Measurements from ENCODE around the gene ACTN1.
A peak's percentile ranks its signal among the peaks of the same experiment; 100 is the strongest.

The ACTN1 gene

DNA sequence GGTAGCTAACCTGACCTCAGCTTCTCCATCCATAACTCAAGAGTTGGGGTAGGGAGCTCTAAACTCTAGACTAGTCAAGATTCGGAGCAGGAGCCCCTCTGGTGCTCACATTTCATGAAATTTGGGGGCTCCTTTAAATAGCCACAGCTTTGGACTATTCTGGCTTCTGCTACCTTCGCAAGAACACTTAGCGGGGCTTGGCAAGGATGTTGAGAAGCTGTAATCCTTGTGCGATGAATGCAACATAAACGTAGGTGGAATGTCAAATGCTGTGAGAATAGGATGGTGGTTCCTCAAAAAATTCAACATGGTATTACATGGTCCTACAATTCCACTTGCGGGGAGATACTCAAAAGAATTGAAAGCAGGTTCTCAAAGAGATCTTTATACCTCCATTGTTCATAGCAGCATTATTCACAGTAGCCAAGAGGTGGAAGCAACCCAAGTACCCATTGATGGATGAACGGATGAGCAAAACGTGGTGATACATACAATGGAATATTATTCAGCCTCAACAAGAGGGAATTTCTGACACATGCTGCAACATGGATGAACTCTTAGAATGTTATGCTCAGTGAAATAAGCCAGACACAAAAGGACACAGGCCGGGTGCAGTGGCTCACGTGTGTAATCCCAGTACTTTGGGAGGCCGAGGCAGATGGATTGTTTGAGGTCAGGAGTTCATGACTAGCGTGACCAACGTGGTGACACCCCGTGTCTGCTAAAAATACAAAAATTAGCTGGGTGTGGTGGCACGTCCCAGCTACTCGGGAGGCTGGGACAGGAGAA is 73.8 kb downstream of the ACTN1 start:
- H3K4me3 ChIP-seq (ENCODE audit: control insufficient read depth, low read depth, low read length), result no peak overlapping the region
- DNase-seq (ENCODE audit: low read depth), result no peak
- no peak for TF ChIP-seq CTCF (conservative IDR thresholded peaks at IDR 0.05; ENCODE audit: control insufficient read depth, insufficient read depth, low read depth, low read length)

DNA sequence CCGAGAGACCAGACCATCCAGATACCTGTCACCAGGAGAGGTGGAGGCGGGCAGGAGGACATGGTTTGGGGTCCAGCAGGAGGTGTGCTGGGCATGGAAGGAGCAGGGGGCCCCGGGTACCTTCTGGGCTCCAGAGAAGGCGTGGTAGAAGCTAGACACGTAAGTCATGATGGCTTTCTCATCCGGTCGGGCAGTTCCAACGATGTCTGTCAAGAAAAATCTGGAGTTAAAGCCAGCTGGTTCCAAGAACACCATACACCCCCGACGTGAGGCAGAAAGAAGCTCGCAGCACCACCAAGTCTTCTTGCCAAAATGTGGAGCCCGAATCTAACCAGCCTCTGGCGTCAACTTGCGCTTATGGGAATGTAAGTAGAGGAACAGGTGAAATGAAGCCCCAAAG is 76.7 kb downstream of the ACTN1 start:
- DNase-seq (ENCODE audit: low read depth), result no peak
- H3K4me3 ChIP-seq (ENCODE audit: control insufficient read depth, low read depth, low read length), result no peak overlapping the region
- TF ChIP-seq CTCF (conservative IDR thresholded peaks at IDR 0.05; ENCODE audit: control insufficient read depth, insufficient read depth, low read depth, low read length), result no peak

GRCh38 chr14:68899033-68899603 is 80.0 kb downstream of the ACTN1 start:
- no peak for DNase-seq (ENCODE audit: low read depth)

GRCh38 chr14:68898248-68899032 is 80.7 kb downstream of the ACTN1 start:
- no peak overlapping the region for H3K4me3 ChIP-seq (ENCODE audit: control insufficient read depth, low read depth, low read length)
- DNase-seq (ENCODE audit: low read depth), result no peak
- TF ChIP-seq CTCF (conservative IDR thresholded peaks at IDR 0.05; ENCODE audit: control insufficient read depth, insufficient read depth, low read depth, low read length), result no peak

More at GRCh38 chr14:68899033-68899603, 80.0 kb downstream of the ACTN1 start:
- H3K4me3 ChIP-seq (ENCODE audit: control insufficient read depth, low read depth, low read length), result no peak overlapping the region
- TF ChIP-seq CTCF (conservative IDR thresholded peaks at IDR 0.05; ENCODE audit: control insufficient read depth, insufficient read depth, low read depth, low read length), result no peak

DNA sequence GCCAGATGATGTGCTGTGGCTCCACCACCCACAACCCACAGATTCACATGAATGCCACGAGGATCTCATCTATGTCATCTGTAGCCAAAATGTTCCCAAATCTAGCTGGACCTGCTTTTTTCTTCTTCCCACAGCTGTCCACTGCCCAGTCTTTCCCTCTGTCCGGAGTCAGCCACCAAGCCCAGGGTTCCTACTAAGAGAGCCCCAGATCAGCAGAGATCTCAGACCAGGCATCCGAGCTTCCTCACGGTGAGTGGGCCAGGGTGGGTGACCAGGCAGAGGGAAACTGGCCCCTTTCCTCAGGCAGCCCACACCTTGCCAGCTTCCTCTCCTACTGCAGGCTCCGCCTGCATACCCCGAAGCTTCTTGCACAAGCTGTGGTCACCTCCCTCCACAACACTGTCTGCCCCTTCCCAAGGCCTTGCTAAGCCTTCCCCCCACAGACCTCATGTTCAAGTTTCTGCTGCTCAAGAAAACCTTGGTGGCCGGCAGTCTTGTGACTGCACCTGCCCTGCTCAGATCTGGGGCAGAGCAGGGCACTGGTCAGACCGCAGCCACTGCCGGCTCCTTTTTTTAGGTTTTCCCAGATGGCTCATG is 81.4 kb downstream of the ACTN1 start:
- no peak for TF ChIP-seq CTCF (conservative IDR thresholded peaks at IDR 0.05; ENCODE audit: control insufficient read depth, insufficient read depth, low read depth, low read length)
- no peak overlapping the region for H3K4me3 ChIP-seq (ENCODE audit: control insufficient read depth, low read depth, low read length)

DNA sequence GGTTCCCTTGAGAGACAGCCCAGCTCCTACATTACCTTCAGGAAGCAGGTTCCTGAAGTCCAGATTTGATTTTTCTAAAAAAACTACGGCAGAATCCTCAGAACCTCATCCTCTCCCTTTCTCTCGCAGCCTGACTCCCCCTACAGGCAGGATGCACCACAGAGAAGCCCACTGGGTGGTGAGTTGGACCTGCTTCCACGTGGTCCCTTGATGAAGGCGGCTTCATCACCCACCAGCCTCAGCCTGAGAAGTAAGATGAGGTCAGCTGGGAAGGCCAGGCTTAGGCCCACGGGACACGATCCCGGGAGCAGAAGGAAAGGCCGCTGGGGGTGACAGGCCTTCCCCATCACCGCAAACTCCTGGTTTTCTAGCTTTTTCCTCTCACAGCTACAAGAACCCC is 83.0 kb downstream of the ACTN1 start:
- TF ChIP-seq CTCF (conservative IDR thresholded peaks at IDR 0.05; ENCODE audit: control insufficient read depth, insufficient read depth, low read depth, low read length), result peak; percentile 42
- no peak overlapping the region for H3K4me3 ChIP-seq (ENCODE audit: control insufficient read depth, low read depth, low read length)
- DNase-seq (ENCODE audit: low read depth), result peak; percentile 18

More for the DNA sequence above, 81.4 kb downstream of the ACTN1 start:
- DNase-seq (ENCODE audit: low read depth), result no peak

Measured in fibroblast of mammary gland (primary cell).